ENCODE data around the gene CYP27A1. TPM values are rescaled to one million over a fixed set of nuclear protein-coding genes. Genes with fewer than 3 reads are reported as not detected.
A peak's percentile ranks its signal among the peaks of the same experiment; 100 is the strongest.

The CYP27A1 gene
- polyA plus RNA-seq (2011; rRNA removed), result 0.13 and 0.20 TPM in 2 replicates
- 0.08 and 0.16 TPM in 2 replicates for polyA plus RNA-seq (2012; cell fraction: cytosol; rRNA removed)
- 0.43 and 0.53 TPM in 2 replicates for polyA plus RNA-seq (2012; cell fraction: nucleus; rRNA removed)
- 0.10 to 0.14 TPM (median 0.11 TPM) in 3 replicates for polyA plus RNA-seq (2017; fragmentation: RNase III; extraction: RNeasy Plus Mini Kit Qiagen cat#74134 plus additional on column Dnase treatment)
- 0.24 TPM in 1 of 2 replicates, not detected in the other for polyA minus RNA-seq (2011; rRNA and poly(A)+ RNA removed)

DNA sequence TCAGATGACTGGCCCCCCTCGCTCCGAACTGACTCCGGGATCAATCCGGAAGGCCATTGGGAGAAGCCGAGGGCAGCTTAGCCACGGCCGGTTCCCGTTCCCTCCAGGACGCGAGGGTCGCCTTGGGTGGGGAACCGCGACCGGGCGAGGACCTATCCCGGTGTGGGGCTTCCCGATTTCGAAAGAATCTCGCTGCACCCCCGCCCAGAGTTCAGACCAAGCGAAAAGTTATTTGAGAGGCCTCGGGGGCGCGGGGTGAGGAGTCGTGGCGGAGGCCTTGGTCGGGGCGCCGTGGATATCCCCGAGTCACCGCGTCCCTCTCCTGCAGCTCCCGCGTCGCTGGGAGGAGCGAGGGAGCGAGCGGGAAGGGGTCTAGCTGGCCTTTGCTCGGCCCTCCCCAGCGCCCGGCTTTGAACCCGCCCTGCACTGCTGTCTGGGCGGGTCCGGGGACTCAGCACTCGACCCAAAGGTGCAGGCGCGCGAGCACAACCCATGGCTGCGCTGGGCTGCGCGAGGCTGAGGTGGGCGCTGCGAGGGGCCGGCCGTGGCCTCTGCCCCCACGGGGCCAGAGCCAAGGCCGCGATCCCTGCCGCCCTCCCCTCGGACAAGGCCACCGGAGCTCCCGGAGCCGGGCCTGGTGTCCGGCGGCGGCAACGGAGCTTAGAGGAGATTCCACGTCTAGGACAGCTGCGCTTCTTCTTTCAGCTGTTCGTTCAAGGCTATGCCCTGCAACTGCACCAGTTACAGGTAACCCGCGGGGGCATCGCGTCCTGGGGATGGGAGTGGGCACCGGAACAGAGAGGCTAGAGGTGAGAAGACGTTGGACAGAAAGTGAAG lies at the start of gene CYP27A1:
Gene CYP27A1, plus strand, starts transcription at position 457 of the 837 bp plus-strand sequence. Its CDS starts 36 bp downstream, at position 493.
- no peak within 1 kb of the TSS for H3K27ac ChIP-seq
- ChIA-PET CTCF (interaction anchor here (1.1 kb wide), 1 partner anchor 94 kb away, joined by 3 read pairs; no protein-coding TSS in a partner anchor), POLR2A (no interaction called here)
- no peak for FAIRE-seq
- no peak within 1 kb of the TSS for H3K4me3 ChIP-seq
- H3K4me2 ChIP-seq, result no peak within 1 kb of the TSS
- DNase-seq (ENCODE audit: low read depth in 1 of 2, low spot score in 1 of 2), result no peak
- no peak for ATAC-seq
- peaks cover 10% of the 10 kb centered on the region for H3K9me3 ChIP-seq
- WGBS (ENCODE audit: missing lambda C conversion rate), result 90% methylated on average over 67 of the region's 76 CpGs
- no peaks in the 10 kb centered on the region for H3K4me1 ChIP-seq
- TF ChIP-seq CHD2 (IDR thresholded peaks at IDR 0.05; ENCODE audit: low read length, partially characterized antibody), result no peak
- TF ChIP-seq JUN (IDR thresholded peaks at IDR 0.05), result no peak
- no peak for TF ChIP-seq EP300 (IDR thresholded peaks at IDR 0.05)
- no peak for TF ChIP-seq NR3C1 (IDR thresholded peaks at IDR 0.05)
- no peak for TF ChIP-seq HOXB13 (CRISPR knock-in tag; IDR thresholded peaks at IDR 0.05; ENCODE audit: low read depth)
- no peak for TF ChIP-seq EHF (CRISPR knock-in tag; IDR thresholded peaks at IDR 0.05)
- no peak for TF ChIP-seq CEBPB (IDR thresholded peaks at IDR 0.05)
- TF ChIP-seq CBX8 (IDR thresholded peaks at IDR 0.05), result no peak
- TF ChIP-seq HOXA7 (CRISPR knock-in tag; IDR thresholded peaks at IDR 0.05), result no peak
- no peak for TF ChIP-seq PHF8 (IDR thresholded peaks at IDR 0.05; ENCODE audit: borderline replicate concordance, low read depth)
- TF ChIP-seq FOXS1 (CRISPR knock-in tag; IDR thresholded peaks at IDR 0.05), result no peak
- TF ChIP-seq, protein P1, sequence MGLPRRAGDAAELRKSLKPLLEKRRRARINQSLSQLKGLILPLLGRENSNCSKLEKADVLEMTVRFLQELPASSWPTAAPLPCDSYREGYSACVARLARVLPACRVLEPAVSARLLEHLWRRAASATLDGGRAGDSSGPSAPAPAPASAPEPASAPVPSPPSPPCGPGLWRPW (IDR thresholded peaks at IDR 0.05), result no peak
- no peak for TF ChIP-seq RNF2 (IDR thresholded peaks at IDR 0.05; ENCODE audit: borderline replicate concordance, low read depth)
- no peak for TF ChIP-seq RCOR1 (IDR thresholded peaks at IDR 0.05; ENCODE audit: low read depth, low read length)
- no peak for TF ChIP-seq HEYL (CRISPR knock-in tag; IDR thresholded peaks at IDR 0.05)
- TF ChIP-seq, protein P2, sequence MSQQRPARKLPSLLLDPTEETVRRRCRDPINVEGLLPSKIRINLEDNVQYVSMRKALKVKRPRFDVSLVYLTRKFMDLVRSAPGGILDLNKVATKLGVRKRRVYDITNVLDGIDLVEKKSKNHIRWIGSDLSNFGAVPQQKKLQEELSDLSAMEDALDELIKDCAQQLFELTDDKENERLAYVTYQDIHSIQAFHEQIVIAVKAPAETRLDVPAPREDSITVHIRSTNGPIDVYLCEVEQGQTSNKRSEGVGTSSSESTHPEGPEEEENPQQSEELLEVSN (IDR thresholded peaks at IDR 0.05; ENCODE audit: borderline replicate concordance, low read depth), result no peak
- TF ChIP-seq HDAC2 (IDR thresholded peaks at IDR 0.05), result no peak
- TF ChIP-seq CBX2 (IDR thresholded peaks at IDR 0.05; ENCODE audit: borderline replicate concordance, low read depth), result no peak

DNA sequence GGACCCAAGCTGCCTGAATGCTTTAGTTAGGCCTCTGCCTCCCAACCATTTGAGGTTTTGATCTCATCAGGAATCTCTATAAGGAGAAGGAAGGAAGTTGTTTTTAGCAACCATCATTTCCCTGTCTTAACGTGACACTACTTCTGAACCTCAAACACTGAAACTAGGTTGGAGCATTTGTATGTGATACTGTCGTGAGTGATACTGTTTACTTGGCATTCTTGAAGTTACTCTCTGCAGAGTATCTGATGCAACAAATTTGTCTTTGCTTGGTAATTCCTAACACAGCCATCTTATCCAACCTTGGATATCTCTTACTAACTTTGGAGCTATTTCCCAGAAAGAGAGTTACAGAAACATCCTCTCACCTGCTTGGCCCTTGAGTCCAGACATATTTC lies 49.2 kb upstream of the CYP27A1 start:
- no peak for DNase-seq (ENCODE audit: low read depth in 1 of 2, low spot score in 1 of 2)
- H3K27ac ChIP-seq, result peak overlapping the region in 1 of 2 experiments; percentile 72; a peak in 3 of 6 replicates
- TF ChIP-seq HDAC2 (IDR thresholded peaks at IDR 0.05), result no peak
- no peak for TF ChIP-seq HOXB13 (CRISPR knock-in tag; IDR thresholded peaks at IDR 0.05; ENCODE audit: low read depth)
- TF ChIP-seq EHF (CRISPR knock-in tag; IDR thresholded peaks at IDR 0.05), result no peak
- no peak for TF ChIP-seq KDM1A (IDR thresholded peaks at IDR 0.05; ENCODE audit: low read depth)
- TF ChIP-seq NR3C1 (IDR thresholded peaks at IDR 0.05), result no peak
- TF ChIP-seq JUN (IDR thresholded peaks at IDR 0.05), result no peak
- TF ChIP-seq ZFP36 (IDR thresholded peaks at IDR 0.05; ENCODE audit: borderline replicate concordance, partially characterized antibody), result no peak
- TF ChIP-seq ESRRA (IDR thresholded peaks at IDR 0.05; ENCODE audit: borderline replicate concordance, low read length), result no peak
- no peak for TF ChIP-seq FOXS1 (CRISPR knock-in tag; IDR thresholded peaks at IDR 0.05)
- TF ChIP-seq TP53 (CRISPR knock-in tag; IDR thresholded peaks at IDR 0.05), result no peak
- TF ChIP-seq RNF2 (IDR thresholded peaks at IDR 0.05; ENCODE audit: borderline replicate concordance, low read depth), result no peak
- no peak for TF ChIP-seq GATA3 (IDR thresholded peaks at IDR 0.05; ENCODE audit: borderline replicate concordance)
- no peak for FAIRE-seq
- peak overlapping the region; percentile 82; the same call in 2 of the 3 replicates for H3K4me2 ChIP-seq
- WGBS (ENCODE audit: missing lambda C conversion rate), result 71% methylated on average over 2 of the region's 2 CpGs
- peaks cover 39% of the 10 kb centered on the region for H3K4me1 ChIP-seq
- ChIA-PET CTCF (interaction anchor here (1.2 to 4.1 kb wide), 4 partner anchors 11 to 115 kb away, joined by 3 to 28 read pairs (median 10); partner anchors contain the start of gene TTLL4), POLR2A (no interaction called here)
- H3K9me3 ChIP-seq, result peaks cover 3% of the 10 kb centered on the region
- H3K4me3 ChIP-seq, result no peak overlapping the region
- ATAC-seq, result no peak
